ENCODE measurements around the gene MINAR1. TPM values are rescaled to one million over a fixed set of nuclear protein-coding genes. Genes with fewer than 3 reads are reported as not detected.

MINAR1 gene
- total RNA-seq, 1 experiment from 2014 or later = 1.4 TPM

GRCh38 chr15:79427781-79428598 is 4.1 kb upstream of the MINAR1 start:
- ChIA-PET POLR2A (no interaction called here), CTCF (interaction anchor here (1.1 to 1.2 kb wide), 2 partner anchors 47 to 168 kb away, joined by 4 to 6 read pairs; no protein-coding TSS in a partner anchor)
- no peak for ATAC-seq
- no peak overlapping the region for H3K4me3 Mint-ChIP-seq
- H3K4me1 Mint-ChIP-seq = peaks cover 29% of the 10 kb centered on the region
- H3K27me3 Mint-ChIP-seq (ENCODE audit: low read depth) = peaks cover 54% of the 10 kb centered on the region
- DNase-seq (ENCODE audit: low spot score) = no peak
- no peaks in the 10 kb centered on the region for H3K36me3 Mint-ChIP-seq
- no peaks in the 10 kb centered on the region for H3K9me3 Mint-ChIP-seq
- TF ChIP-seq PRRX2 (CRISPR knock-in tag; IDR thresholded peaks at IDR 0.05) (no peak), ATF2 (CRISPR knock-in tag; IDR thresholded peaks at IDR 0.05; ENCODE audit: borderline replicate concordance, low read depth) (no peak), SMAD3 (CRISPR knock-in tag; IDR thresholded peaks at IDR 0.05; ENCODE audit: borderline replicate concordance) (no peak), MAX (CRISPR knock-in tag; IDR thresholded peaks at IDR 0.05) (no peak), KAT7 (CRISPR knock-in tag; IDR thresholded peaks at IDR 0.05; ENCODE audit: borderline replicate concordance) (no peak), TEAD4 (CRISPR knock-in tag; IDR thresholded peaks at IDR 0.05) (no peak)
- no peak overlapping the region for H3K27ac Mint-ChIP-seq

DNA sequence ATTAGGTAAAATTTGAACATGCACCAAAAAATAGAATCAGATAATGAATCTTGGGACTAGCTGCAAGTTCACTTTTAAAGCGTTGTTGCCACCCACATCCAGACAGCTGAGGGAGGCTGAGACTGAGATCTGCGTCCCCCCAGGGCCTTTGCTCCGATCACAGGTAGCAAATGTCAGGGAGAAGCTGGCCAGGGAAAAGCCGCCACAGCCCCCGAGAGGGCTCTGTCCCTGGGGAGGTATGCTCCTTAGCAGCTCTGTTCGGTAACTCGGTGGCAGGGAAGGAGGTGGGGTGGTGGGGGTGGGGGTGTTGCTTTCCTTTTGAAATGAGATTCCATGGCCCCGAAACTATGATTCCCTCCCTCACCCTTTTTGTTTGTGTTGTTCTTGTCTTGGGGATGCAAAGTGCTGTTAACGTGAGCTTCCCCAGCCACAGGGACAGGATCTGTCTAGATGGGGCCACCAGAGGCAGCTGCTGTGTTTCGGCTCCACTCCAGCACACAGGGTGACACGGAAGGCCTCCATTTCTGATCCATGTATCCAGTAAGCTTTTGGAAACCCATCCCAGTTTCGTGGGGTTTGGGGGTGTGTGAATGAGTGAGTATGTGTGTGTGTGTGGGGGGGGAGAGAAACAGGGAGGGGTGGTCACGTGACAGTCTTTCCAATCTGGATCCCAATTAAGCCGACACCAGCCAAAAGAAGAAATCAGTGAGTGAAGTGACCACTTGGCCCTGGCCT is 1.1 kb upstream of the MINAR1 start:
- DNase-seq (ENCODE audit: low spot score) (no peak), ATAC-seq (peak; percentile 14)
- peaks cover 45% of the 10 kb centered on the region for H3K4me1 Mint-ChIP-seq
- CTCF ChIA-PET = interaction anchor here (0.7 to 5.9 kb wide), 13 partner anchors 12 to 423 kb away, joined by 3 to 72 read pairs (median 6); partner anchors contain the start of gene TMED3
- POLR2A ChIA-PET = interaction anchor here (0.6 kb wide), 1 partner anchor 60 kb away, joined by 3 read pairs; no protein-coding TSS in a partner anchor
- H3K27ac Mint-ChIP-seq = no peak overlapping the region
- no peaks in the 10 kb centered on the region for H3K36me3 Mint-ChIP-seq
- peaks cover 78% of the 10 kb centered on the region for H3K27me3 Mint-ChIP-seq (ENCODE audit: low read depth)
- TF ChIP-seq, protein P1, sequence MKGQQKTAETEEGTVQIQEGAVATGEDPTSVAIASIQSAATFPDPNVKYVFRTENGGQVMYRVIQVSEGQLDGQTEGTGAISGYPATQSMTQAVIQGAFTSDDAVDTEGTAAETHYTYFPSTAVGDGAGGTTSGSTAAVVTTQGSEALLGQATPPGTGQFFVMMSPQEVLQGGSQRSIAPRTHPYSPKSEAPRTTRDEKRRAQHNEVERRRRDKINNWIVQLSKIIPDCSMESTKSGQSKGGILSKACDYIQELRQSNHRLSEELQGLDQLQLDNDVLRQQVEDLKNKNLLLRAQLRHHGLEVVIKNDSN (CRISPR knock-in tag; IDR thresholded peaks at IDR 0.05) = peak; percentile 68; the same call in 1 of the 2 replicates
- TF ChIP-seq SP1 (CRISPR knock-in tag; conservative IDR thresholded peaks at IDR 0.05) = no peak
- peak; percentile 79 for TF ChIP-seq USF2 (CRISPR knock-in tag; IDR thresholded peaks at IDR 0.05)
- TF ChIP-seq ZNF121 (CRISPR knock-in tag; IDR thresholded peaks at IDR 0.05) = 0 out of 2 replicates have a peak, but pooled peaks have one; percentile 57
- TF ChIP-seq ATF3 (CRISPR knock-in tag; conservative IDR thresholded peaks at IDR 0.05) = no peak
- H3K4me3 Mint-ChIP-seq = peak overlapping the region; percentile 82
- H3K9me3 Mint-ChIP-seq = no peaks in the 10 kb centered on the region

GRCh38 chr15:79432345-79433275 is 474 bp downstream of the MINAR1 start:
- Mint-ChIP-seq H3K36me3 (no peaks in the 10 kb centered on the region), H3K4me1 (peaks cover 49% of the 10 kb centered on the region), H3K27ac (no peak overlapping the region), H3K27me3 (ENCODE audit: low read depth) (peaks cover 73% of the 10 kb centered on the region), H3K4me3 (peak overlapping the region; percentile 76), H3K9me3 (no peaks in the 10 kb centered on the region)
- ChIA-PET POLR2A (no interaction called here), CTCF (interaction anchor here (0.7 to 5.9 kb wide), 10 partner anchors 11 to 421 kb away, joined by 3 to 72 read pairs (median 6); no protein-coding TSS in a partner anchor)
- ATAC-seq (peak; percentile 53), DNase-seq (ENCODE audit: low spot score) (peak; percentile 66)
- TF ChIP-seq ZNF671 (CRISPR knock-in tag; IDR thresholded peaks at IDR 0.05) (no peak), JUN (CRISPR knock-in tag; IDR thresholded peaks at IDR 0.05) (no peak), ZNF219 (CRISPR knock-in tag; IDR thresholded peaks at IDR 0.05; ENCODE audit: borderline replicate concordance) (no peak), NR2C2 (CRISPR knock-in tag; IDR thresholded peaks at IDR 0.05) (no peak), KAT7 (CRISPR knock-in tag; IDR thresholded peaks at IDR 0.05; ENCODE audit: borderline replicate concordance) (0 out of 2 replicates have a peak, but pooled peaks have one; percentile 19), E2F5 (CRISPR knock-in tag; IDR thresholded peaks at IDR 0.05) (no peak; the same call in 1 of the 2 replicates), ZNF317 (CRISPR knock-in tag; IDR thresholded peaks at IDR 0.05; ENCODE audit: borderline replicate concordance, low read depth) (no peak), PRDM15 (CRISPR knock-in tag; IDR thresholded peaks at IDR 0.05) (no peak), RELA (CRISPR knock-in tag; IDR thresholded peaks at IDR 0.05; ENCODE audit: borderline replicate concordance) (no peak)

All from WTC11 (cell line).